Measurements from ENCODE around the gene ROR1. TPM values are rescaled to one million over a fixed set of nuclear protein-coding genes. Genes with fewer than 3 reads are reported as not detected.

Gene ROR1
- total and polyA plus RNA-seq, 2 of the 13 experiments (the other 11 are each of a cell fraction or from before 2014, with no cell fraction given) = 0.58 to 2.3 TPM

- TF ChIP-seq, protein P1, sequence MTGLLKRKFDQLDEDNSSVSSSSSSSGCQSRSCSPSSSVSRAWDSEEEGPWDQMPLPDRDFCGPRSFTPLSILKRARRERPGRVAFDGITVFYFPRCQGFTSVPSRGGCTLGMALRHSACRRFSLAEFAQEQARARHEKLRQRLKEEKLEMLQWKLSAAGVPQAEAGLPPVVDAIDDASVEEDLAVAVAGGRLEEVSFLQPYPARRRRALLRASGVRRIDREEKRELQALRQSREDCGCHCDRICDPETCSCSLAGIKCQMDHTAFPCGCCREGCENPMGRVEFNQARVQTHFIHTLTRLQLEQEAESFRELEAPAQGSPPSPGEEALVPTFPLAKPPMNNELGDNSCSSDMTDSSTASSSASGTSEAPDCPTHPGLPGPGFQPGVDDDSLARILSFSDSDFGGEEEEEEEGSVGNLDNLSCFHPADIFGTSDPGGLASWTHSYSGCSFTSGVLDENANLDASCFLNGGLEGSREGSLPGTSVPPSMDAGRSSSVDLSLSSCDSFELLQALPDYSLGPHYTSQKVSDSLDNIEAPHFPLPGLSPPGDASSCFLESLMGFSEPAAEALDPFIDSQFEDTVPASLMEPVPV (CRISPR knock-in tag; IDR thresholded peaks at IDR 0.05) = peak; percentile 55; the same call in 1 of the 2 replicates
- TF ChIP-seq TBX2 (CRISPR knock-in tag; IDR thresholded peaks at IDR 0.05; ENCODE audit: borderline replicate concordance) (peak; percentile 74), MAFK (conservative IDR thresholded peaks at IDR 0.05 in 1 of 2, IDR thresholded peaks at IDR 0.05 in 1 of 2; ENCODE audit: low read length in 2 of 2) (no peak), ZNF407 (CRISPR knock-in tag; IDR thresholded peaks at IDR 0.05; ENCODE audit: not compliant biosample characterization) (peak; percentile 52), SAFB2 (CRISPR knock-in tag; IDR thresholded peaks at IDR 0.05; ENCODE audit: borderline replicate concordance, low read depth) (0 out of 2 replicates have a peak, but pooled peaks have one; percentile 40), KDM5B (CRISPR knock-in tag; IDR thresholded peaks at IDR 0.05; ENCODE audit: borderline replicate concordance) (peak; percentile 87), HNRNPUL1 (IDR thresholded peaks at IDR 0.05; ENCODE audit: low read depth, low read length) (no peak)
- TF ChIP-seq, protein P2, sequence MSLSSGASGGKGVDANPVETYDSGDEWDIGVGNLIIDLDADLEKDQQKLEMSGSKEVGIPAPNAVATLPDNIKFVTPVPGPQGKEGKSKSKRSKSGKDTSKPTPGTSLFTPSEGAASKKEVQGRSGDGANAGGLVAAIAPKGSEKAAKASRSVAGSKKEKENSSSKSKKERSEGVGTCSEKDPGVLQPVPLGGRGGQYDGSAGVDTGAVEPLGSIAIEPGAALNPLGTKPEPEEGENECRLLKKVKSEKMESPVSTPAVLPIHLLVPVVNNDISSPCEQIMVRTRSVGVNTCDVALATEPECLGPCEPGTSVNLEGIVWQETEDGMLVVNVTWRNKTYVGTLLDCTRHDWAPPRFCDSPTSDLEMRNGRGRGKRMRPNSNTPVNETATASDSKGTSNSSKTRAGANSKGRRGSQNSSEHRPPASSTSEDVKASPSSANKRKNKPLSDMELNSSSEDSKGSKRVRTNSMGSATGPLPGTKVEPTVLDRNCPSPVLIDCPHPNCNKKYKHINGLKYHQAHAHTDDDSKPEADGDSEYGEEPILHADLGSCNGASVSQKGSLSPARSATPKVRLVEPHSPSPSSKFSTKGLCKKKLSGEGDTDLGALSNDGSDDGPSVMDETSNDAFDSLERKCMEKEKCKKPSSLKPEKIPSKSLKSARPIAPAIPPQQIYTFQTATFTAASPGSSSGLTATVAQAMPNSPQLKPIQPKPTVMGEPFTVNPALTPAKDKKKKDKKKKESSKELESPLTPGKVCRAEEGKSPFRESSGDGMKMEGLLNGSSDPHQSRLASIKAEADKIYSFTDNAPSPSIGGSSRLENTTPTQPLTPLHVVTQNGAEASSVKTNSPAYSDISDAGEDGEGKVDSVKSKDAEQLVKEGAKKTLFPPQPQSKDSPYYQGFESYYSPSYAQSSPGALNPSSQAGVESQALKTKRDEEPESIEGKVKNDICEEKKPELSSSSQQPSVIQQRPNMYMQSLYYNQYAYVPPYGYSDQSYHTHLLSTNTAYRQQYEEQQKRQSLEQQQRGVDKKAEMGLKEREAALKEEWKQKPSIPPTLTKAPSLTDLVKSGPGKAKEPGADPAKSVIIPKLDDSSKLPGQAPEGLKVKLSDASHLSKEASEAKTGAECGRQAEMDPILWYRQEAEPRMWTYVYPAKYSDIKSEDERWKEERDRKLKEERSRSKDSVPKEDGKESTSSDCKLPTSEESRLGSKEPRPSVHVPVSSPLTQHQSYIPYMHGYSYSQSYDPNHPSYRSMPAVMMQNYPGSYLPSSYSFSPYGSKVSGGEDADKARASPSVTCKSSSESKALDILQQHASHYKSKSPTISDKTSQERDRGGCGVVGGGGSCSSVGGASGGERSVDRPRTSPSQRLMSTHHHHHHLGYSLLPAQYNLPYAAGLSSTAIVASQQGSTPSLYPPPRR (CRISPR knock-in tag; IDR thresholded peaks at IDR 0.05; ENCODE audit: borderline replicate concordance) = peak; percentile 47; the same call in 1 of the 2 replicates
- TF ChIP-seq, protein P3, sequence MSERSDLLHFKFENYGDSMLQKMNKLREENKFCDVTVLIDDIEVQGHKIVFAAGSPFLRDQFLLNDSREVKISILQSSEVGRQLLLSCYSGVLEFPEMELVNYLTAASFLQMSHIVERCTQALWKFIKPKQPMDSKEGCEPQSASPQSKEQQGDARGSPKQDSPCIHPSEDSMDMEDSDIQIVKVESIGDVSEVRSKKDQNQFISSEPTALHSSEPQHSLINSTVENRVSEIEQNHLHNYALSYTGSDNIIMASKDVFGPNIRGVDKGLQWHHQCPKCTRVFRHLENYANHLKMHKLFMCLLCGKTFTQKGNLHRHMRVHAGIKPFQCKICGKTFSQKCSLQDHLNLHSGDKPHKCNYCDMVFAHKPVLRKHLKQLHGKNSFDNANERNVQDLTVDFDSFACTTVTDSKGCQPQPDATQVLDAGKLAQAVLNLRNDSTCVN (CRISPR knock-in tag; IDR thresholded peaks at IDR 0.05; ENCODE audit: borderline replicate concordance) = peak; percentile 27; the same call in 1 of the 2 replicates
Observed at GRCh38 chr1:63773815-63774616, at the start of gene ROR1 (continued).

Data from HepG2 (cell line).